NCI-H524 (cell line): Measurements from ENCODE around the gene VPS33A.
"Not testable (repeated sequence)": the region's sequence is repeated elsewhere in the genome, so short reads cannot be mapped to it uniquely, and the experiment has no call there.

Experiments
- DNase-seq, 2 experiments: peaks; one replicate each; lab custom pipeline; 2025; lab: John Stamatoyannopoulos, UW

Gene VPS33A

GRCh38 chr12:122204167-122205052 lies 61.9 kb downstream of the VPS33A start:
- DNase-seq = no peak

GRCh38 chr12:122203301-122204166 lies 62.8 kb downstream of the VPS33A start, which contains the start of gene B3GNT4:
TSS of gene B3GNT4 (plus strand) at chr12:122203709. CDS start at chr12:122204619, 910 bp downstream.
- peak; percentile 20 to 52 for DNase-seq

GRCh38 chr12:122202811-122203210 lies 63.5 kb downstream of the VPS33A start:
- not testable (repeated sequence) for DNase-seq

- DNase-seq = peak; percentile 54 to 88
Observed at GRCh38 chr12:122202017-122202416, 64.3 kb downstream of the VPS33A start.

- DNase-seq = no peak
Observed at GRCh38 chr12:122201381-122201780, 64.9 kb downstream of the VPS33A start.

GRCh38 chr12:122200541-122201175 lies 65.6 kb downstream of the VPS33A start:
- no peak for DNase-seq

GRCh38 chr12:122199484-122200355 lies 66.6 kb downstream of the VPS33A start:
- DNase-seq = no peak

- DNase-seq = no peak
Observed at GRCh38 chr12:122197612-122197966, 68.7 kb downstream of the VPS33A start.

- DNase-seq = no peak
Observed at GRCh38 chr12:122195405-122195804, 70.9 kb downstream of the VPS33A start.

- no peak for DNase-seq
Observed at GRCh38 chr12:122194804-122195203, 71.5 kb downstream of the VPS33A start.

- DNase-seq = no peak
Observed at GRCh38 chr12:122192441-122192840, 73.9 kb downstream of the VPS33A start.

- DNase-seq = peak; percentile 24 to 63
Observed at GRCh38 chr12:122190842-122191668, 75.2 kb downstream of the VPS33A start.

GRCh38 chr12:122189626-122190475 lies 76.4 kb downstream of the VPS33A start:
- no peak for DNase-seq

- DNase-seq = no peak
Observed at GRCh38 chr12:122187466-122187865, 78.8 kb downstream of the VPS33A start.

- no peak for DNase-seq
Observed at GRCh38 chr12:122185494-122186082, 80.7 kb downstream of the VPS33A start.

GRCh38 chr12:122185079-122185478 lies 81.2 kb downstream of the VPS33A start:
- DNase-seq = no peak

- no peak for DNase-seq
Observed at GRCh38 chr12:122184517-122184916, 81.8 kb downstream of the VPS33A start.

GRCh38 chr12:122183588-122183940 lies 82.7 kb downstream of the VPS33A start:
- no peak for DNase-seq
